CD1c-positive myeloid dendritic cell (primary cell): ENCODE measurements around the gene PRG2.
"Not testable (repeated sequence)": the region's sequence is repeated elsewhere in the genome, so short reads cannot be mapped to it uniquely, and the experiment has no call there.

ENCODE experiments used
- DNase-seq: peaks from one replicate; pipeline ENCODE4 v3.0.0-alpha.2; 2016; ENCODE audit errors: extremely low spot score

Gene PRG2

GRCh38 chr11:57368106-57368844, 22.2 kb downstream of the PRG2 start:
- peak; percentile 80 for DNase-seq

DNA sequence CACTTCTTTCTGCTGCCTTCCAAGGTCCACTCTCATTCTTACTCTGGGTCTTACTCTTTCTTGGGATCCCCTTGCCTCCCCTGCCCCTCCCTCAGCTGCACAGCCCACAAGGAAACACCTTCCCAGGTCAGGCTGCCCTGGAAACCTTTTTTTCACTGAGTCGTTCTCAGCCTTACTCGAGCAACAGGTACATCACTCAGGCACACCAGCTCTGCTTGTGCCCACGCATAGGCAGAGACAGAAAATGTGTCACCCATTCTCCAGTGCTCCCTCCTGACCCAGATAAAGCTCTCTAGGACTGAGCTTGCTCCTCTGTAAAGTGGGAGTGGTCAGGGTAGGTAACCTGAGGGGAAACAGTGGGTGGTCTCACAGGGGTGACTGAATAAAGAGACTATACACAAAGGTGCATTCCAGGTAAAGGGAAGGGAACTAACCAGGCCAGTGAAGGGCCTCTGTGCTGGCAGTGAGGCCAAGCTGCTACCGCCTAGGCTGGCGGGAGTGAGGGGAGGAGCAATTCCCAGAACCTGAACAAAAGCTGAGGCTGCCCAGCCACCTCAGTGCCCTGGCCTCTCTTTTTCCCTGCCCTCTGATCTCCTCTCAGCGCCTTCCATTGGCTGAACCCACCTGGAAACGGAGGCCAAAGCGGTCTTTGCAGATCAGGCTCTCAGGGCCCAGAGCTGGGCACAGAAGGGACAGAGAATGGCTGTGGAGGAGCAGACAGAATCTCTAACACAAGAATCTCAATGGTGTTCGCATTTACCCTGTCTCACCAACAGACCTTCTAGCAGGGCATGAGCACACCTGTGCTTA, 25.4 kb downstream of the PRG2 start:
- DNase-seq, result no peak

DNA sequence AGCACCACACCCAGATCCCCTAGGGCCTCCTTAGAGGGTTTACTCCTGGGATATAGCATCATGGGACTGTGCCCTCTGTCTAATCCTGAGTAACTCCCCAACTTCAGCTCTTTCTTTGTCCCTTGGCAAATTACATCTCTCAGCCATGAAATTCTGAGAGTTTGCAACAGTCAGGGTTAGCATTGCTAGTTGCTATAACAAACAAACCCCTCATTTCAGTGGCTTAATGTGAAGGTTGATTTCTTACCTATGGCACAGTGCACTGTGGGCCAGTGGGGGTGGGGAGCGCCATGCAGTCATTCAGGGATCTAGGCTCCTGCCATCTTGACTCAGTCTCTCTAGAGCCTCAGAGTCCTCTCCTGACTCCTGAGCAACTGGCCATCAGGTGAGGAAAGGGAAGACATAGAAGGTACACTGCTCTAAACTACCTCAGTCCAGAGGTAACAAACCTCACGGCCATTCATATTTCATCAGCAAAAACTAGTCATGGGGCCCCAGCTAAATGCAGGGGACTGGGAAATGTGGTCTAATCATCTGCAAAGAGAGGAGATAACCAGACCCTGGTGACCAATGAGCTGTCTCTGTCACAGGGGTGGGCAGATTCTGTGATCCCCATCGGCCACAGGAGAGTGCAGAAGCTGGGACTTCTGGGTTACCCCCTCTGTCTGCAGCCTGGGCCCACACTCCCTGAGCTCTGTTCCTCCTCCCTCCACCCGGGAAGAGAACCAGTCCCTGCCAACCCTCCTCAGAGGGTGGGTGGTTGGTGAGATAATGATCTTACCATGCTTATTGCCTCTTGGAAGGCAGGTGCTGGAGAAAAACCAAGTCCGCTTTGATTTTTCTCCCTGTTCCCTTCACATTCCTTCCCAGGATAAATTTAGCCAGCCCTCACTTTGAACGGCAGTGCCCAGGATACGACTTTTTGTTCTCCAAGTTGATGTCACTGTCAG, 27.0 kb downstream of the PRG2 start:
- no peak for DNase-seq

- no peak for DNase-seq
These were observed 28.5 kb downstream of the PRG2 start for GRCh38 chr11:57361926-57362325.

GRCh38 chr11:57361420-57361819, 29.0 kb downstream of the PRG2 start:
- not testable (repeated sequence) for DNase-seq

GRCh38 chr11:57360991-57361390, 29.5 kb downstream of the PRG2 start:
- no peak for DNase-seq

DNA sequence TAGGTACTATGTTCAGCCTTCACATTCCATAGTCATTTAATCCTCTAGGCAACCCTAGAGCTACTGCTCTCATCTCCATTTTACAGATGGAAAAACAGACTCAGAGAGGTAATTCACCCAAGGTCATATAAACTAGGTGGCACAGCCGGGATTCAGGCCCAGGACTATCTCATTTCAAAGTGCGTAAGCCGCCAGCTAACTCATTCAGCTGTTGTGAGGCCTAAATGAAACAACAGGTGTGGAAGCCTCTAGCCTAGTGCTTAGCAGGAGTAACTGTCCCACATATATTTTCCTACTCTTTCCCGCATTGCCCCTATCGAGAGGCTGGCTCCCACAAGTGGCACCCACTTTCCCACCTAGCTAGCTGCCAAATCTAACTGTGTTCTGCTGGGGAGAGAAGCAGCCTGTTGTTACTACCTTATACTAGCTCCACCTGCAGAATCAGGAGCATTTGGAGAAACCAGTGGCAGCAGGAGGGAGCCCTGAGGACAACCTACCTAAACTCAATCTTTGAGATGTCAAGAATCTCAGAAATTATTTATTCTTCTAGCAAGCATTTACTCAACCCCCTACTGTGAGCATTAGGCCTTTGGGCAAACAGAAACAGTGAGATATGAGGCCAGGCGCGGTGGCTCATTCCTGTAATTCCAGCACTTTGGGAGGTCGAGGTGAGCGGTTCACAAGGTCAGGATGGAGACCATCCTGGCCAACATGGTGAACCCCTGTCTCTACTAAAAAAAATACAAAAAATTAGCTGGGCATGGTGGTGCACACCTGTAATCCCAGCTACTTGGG, 30.4 kb downstream of the PRG2 start:
- DNase-seq, result no peak

- DNase-seq, result no peak
These were observed 31.1 kb downstream of the PRG2 start for GRCh38 chr11:57359396-57359795.

DNA sequence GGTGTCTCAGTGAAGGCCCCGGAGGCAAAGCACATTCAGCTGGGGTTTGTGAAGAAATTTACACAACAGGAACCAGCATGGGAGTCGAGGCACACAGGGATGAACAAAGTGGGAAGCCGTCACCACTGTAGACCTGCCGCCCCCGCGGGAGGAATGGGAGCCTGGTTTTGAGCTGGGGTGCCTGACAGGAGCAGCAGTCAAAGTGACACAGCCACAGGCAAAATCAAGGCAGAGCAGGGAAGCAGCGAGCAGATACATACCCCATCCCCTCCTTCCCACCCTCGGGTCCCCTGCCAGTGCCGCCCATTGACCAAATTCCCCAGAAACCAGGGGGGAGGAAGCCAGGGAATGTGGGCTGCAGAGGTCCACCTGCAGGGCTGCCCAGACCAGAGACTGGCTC, 31.5 kb downstream of the PRG2 start:
- no peak for DNase-seq

- no peak for DNase-seq
These were observed 31.9 kb downstream of the PRG2 start for GRCh38 chr11:57358543-57358961.

DNA sequence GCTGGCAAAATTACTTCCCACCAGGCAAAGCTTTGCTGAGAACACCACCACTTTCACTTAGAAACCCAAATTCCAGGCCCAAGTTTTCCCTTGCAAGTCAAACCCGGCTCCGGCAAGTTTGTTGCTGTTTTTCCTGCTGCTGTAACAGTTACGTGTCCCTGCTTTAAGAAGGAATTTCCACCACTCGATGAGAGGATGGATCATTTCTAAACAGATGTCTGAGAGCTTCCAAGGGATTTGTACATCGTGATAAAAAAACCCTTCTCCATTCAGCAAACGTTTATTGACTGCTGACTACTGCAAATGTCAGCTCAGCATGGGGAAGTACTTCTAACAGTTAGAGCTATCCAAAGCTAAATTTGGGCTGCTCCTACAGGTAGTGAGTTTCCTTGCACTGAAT, 32.6 kb downstream of the PRG2 start:
- no peak for DNase-seq

- no peak for DNase-seq
These were observed 33.1 kb downstream of the PRG2 start for GRCh38 chr11:57357310-57357709.

DNA sequence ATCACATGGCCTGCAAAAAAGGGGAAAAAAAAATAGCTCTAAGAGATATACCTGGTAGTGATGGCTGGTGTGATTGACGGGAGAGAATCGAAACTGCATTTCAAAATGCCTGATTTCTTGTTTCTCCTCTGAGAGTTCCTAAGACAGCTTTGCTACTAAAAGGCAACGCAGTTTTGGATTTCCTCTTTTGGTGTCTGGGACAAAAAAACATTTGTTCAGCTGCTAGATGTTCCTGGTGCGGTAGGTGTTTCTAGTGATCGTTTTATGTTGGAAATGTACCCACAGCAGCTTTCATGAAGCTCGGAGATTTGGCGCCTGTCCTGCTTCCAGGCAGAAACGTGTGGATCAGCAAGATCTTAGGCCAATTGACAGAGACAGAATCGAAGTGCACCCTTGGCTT, 34.2 kb downstream of the PRG2 start:
- peak; percentile 54 for DNase-seq

GRCh38 chr11:57354699-57355098, 35.8 kb downstream of the PRG2 start:
- peak; percentile 60 for DNase-seq

DNA sequence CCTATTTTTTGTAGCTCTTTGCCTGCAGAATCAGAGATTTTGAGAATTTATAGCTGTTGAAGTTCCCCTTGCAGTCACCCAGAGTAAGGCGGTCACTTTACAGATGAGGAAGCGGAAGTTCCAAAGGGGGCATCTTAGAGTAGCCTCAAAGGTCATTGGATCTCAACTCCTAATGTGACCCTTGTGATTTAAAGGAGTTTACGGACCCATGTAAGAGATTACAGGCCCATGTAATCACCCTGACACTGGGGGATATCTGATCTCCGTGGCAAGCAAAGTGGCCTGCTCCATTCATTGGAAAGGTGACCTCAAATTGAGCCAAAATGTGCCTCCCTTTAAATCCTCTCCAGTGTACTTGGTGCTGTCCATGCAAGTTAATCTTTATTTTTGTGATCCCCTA, 36.6 kb downstream of the PRG2 start:
- DNase-seq, result peak; percentile 57

GRCh38 chr11:57353446-57353845, 37.0 kb downstream of the PRG2 start:
- no peak for DNase-seq

DNA sequence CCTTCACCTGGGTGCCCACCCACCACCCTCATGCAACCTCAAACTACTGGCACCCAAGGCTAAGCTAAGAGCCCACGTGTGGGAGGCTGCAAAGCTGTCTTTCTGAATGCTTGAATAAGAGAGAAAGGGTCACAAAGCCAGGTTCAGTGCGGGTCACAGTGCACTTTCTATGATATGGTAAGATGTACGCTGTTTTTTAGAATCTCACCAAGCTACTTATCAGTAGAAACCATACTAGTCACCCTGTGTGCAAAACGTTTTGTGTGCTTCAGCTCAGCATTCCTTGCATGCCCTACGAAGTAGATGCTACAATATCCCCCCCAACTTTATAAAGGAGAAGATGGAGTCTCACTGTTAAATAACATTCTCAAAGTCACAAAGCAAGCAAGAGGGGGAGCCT, 37.4 kb downstream of the PRG2 start:
- DNase-seq, result no peak

DNA sequence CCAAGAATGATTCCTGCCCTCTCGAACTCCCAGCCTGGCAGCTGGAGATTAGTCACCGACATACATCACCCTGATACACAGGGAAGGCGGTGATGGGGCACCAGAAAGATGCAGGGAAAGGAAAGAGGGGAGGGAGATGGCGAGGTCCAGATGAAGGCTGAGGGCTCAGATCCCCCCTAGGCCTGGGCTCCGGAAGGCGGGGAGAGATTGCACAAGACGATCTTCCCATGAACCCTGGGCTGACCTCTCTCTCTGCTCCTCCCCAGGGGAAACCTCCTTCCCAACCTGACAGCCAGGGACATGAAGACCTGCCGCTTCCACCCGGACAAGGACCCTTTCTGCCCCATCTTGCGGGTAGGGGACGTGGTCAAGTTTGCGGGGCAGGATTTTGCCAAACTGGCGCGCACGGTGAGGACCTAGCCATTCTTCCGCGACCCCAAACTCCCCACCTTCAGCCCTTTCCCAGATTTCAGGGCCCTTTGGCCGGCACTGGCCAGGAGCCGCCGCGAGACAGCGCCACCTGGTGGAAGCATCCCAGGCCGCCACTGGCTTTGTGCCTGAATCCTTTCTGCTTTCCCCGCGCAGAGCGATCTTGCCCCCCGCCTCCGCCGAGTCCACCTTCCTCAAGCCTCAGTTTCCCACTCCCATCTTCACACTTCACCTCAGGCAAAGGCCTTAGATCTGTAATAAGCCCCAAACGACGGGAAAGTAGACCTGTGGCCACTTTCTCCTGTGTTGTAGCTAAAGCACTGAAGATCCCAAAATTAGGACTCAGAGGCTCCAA, 40.8 kb downstream of the PRG2 start:
- peak; percentile 63 for DNase-seq

DNA sequence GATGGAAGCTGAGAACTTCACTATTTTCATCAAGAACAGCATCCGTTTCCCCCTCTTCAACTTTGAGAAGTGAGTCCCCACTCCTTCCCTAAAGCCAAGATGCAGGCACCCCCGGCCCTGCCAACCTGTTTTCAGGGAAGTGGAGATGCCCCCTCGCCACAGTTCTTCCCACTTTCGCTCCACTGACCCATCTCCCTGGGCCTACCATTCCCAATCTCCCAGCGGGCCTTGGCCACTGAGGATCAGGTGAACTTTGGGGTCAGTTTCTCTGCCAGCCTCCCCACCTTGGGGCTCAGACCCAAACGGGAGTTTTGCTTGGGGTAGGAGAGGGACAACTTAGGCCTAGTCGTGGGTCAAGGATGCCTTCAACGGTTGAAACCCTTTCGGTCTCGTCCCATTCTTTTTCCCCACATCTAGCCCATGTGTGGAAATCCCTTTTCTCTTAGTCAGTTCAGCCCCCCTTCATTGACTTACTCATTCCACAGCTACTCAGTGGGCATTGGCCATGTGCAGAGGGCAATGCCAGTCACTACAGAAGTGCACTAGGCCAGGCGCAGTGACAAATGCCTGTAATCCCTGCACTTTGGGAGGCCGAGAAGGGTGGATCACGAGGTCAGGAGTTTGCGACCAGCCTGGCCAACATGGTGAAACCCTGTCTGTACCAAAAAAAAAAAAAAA, 41.7 kb downstream of the PRG2 start:
- DNase-seq, result no peak

DNA sequence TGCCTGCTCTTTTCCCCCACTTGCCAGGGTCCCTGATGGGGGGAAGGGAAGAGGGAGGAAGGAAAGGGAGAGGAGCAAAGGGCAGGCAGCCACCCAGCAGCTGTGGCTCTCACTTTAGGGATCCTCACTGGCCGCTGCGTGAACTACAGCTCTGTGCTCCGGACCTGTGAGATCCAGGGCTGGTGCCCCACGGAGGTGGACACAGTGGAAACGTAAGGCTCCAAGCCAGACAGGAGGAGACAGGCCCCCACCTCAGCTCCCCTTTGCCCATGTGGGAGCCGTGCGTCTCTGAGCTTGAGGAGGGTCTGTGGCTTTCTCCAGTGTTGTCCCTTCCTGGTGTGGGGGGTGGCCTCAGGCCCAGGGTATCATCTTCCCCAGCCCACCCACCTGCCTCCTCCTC, 42.4 kb downstream of the PRG2 start:
- no peak for DNase-seq
